NCI-H2171 treated with DMSO at 0.1 percent for 48 hours (cell line): ENCODE data around the gene CLEC18C.
"Not testable (repeated sequence)": the region's sequence is repeated elsewhere in the genome, so short reads cannot be mapped to it uniquely, and the experiment has no call there.

Experiments used
- DNase-seq: peaks from one replicate; lab custom pipeline; 2025; lab: John Stamatoyannopoulos, UW

CLEC18C gene

GRCh38 chr16:70159355-70160348 is 13.9 kb upstream of the CLEC18C start:
- no peak for DNase-seq

DNA sequence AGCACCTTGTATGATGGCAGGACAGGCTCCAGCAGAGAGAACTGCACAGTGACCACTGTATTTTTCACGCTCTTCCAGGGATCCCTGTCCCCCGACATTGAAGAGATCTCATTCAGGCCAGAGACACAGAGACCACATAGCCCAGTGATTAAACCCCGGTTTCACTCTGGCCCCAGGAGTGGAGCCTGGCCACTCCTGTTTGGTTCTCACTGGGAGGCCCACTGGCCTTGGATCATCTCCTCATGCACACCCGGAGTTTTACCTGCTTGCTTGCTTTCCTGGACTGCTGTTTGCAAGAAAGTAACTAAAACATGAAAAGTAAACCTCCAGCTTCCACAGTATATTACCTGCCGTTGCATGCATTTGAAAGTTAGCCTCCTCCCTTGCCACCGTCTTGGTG is 13.2 kb upstream of the CLEC18C start:
- DNase-seq = no peak

- DNase-seq = no peak
Measured at GRCh38 chr16:70160821-70161220, 12.8 kb upstream of the CLEC18C start.

DNA sequence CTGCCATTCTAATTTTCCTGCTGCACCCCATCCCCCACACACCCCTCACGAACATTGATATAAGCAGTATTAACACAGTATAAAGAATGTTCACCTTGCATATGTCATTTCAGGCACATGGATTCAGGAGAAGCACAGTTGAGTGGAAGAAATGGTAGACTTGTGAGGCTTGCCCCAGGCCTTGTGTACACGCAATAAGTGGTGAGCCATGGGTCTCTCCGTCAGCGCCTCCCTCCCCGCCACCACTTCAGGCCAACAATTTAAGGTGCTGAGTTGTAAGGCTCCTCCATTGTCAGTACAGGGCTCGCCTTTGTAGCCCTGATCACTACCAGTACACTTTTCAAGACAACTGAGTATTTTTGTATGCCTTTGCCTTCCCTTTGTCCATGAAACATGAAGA is 12.2 kb upstream of the CLEC18C start:
- DNase-seq = no peak

- DNase-seq = no peak
Measured at GRCh38 chr16:70162041-70162451, 11.5 kb upstream of the CLEC18C start.

DNA sequence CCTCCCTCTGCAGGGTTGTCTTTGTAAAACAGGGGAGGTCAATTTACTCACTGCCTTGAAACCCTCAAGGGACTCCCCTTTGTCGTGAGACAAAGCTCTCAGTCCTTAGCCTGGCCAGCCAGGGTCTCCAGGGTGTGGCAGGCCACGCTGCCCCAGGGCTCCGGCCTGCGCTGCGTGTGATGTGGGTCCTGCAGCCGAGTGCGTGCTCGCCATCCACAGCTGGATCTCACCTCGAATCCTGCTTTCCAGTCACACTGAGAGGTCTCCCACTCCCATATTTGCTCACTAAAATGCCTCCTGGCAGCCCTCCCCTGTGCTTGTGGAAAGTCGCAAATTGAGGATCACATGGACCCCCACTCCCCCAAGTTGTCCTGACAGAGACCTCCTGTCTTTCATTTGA is 10.0 kb upstream of the CLEC18C start:
- DNase-seq = no peak

- DNase-seq = not testable (repeated sequence)
Measured at GRCh38 chr16:70166688-70167087, 6.9 kb upstream of the CLEC18C start.

DNA sequence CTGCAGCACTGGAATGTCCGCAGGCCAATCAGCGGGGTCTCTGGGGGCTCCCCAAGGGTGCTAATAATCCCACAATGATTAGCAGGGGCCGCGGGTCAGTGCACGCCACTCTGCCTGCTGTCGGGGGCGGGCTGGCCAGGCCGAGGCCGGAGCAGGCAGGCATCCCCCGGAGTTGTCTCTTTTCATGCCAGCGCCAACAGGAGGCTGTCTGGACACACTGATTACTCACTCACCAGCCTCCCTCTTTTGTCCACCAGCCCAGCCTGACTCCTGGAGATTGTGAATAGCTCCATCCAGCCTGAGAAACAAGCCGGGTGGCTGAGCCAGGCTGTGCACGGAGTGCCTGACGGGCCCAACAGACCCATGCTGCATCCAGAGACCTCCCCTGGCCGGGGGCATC is 329 bp downstream of the CLEC18C start:
- DNase-seq = not testable (repeated sequence)

DNA sequence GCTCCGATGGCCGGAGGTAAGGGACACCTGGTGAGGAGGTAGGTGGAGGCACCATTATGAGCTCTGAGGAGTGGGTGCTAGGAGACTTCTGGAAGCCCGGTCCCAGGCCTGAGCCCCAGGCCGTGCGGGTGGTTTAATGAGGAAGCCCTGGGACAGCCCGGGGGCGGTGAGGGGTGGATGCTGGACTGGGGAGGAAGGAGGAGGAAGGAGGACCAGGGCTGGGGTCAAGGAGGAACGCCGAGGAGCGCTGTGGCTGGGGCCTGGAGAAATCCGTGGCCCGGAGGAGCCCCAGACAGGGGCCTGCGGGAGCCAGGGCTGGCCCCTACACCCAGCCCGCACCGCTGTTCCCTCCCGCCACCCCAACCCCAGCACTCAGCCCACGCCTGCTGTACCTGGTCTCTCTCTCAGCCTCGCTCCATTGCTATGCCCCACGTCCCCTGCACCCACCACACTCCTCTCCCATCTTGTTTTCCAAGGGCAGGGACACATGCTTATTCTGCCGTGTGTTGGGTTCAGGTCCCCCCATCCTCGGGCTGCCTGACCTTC is 873 bp downstream of the CLEC18C start:
- DNase-seq = not testable (repeated sequence)

DNA sequence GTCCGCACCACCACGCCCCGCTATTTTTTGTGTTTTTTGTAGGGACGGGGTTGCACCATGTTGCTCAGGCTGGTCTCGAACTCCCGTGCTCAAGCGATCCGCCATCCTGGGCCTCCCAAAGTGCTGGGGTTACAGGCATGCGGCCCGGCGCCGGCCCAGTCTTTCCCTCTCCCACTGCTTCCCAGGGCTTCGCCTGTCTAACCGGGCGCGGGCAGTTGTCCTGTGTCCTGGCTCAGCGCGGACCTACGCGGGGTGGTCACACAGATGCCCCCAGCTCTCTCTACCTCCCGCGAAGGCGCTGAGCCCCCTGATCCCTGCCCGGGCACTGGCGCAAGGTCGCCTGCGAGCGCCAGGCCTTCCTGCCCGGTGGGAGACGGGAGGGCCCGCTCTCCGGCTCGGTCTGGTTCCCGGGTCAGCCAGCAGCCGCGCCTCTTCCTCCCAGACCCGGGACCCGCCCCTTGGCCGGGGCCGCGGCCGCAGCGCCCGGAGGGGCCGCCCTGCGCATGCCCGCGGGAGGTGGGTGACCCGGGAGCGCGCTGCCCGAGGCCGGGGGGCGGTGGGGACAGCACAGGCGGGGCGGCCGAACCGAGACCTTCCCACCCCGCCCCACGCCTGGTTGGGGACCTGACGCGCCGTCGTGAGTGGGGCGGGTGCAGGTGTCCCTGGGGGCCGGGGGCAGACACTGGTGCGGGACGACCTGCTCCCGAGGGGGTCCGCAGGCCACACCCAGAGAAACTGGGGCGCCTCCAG is 14.4 kb downstream of the CLEC18C start:
- DNase-seq = not testable (repeated sequence)

GRCh38 chr16:70188608-70188915 is 15.0 kb downstream of the CLEC18C start:
- DNase-seq = not testable (repeated sequence)

- DNase-seq = not testable (repeated sequence)
Measured at GRCh38 chr16:70190574-70190973, 17.0 kb downstream of the CLEC18C start.

DNA sequence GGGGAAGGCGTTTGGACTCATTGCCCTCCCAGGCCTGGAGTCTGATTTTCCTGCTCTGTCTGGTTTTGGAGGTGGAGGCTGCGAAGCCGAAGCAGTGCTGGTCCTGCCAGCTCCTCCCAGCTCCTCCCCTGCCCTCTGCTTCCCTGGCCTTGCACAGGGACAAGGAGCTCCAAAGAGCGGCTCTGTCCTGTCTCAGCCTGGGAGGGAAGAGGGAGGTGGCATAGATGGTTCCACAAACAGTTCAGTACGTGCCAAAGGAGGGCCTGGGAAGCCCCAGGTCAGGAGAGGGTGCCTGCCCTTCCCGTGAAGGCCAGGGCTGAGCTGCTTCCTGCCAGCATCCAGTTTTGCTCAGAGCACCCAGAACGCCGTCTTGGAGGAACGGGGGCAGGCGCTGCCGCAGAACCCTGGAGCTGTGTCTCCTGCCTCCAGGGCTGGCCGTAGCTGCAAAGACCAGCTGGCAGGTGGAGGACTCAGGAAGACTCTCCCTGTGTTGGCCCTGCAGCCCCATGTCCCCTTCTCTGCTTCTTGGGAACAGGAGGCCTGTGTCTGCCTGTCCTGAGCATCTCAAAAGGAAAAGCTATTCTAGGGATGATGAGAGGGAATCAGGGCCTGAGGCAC is 23.2 kb downstream of the CLEC18C start:
- DNase-seq = not testable (repeated sequence)

DNA sequence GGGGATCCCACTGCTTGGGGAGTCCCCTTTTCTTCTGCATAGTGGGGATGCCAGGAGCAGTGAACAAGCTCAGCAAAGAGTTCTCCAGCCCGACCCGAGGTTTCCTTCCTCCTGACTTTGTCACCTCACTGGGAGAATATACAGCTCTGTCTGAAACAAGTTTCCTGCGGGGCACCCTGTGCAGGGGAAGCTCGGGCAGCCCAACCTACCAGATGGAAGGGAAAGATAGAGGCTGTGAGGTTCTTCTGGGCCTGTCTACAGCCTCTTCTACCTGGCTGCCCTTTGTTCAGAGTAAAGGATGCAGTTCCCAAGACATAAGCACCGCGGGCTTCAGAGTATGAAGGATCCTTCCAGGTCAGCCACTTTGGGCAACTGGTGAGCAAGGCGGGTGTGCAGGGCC is 24.0 kb downstream of the CLEC18C start:
- DNase-seq = not testable (repeated sequence)

GRCh38 chr16:70198230-70198629 is 24.6 kb downstream of the CLEC18C start:
- not testable (repeated sequence) for DNase-seq

- DNase-seq = not testable (repeated sequence)
Measured at GRCh38 chr16:70198666-70199065, 25.1 kb downstream of the CLEC18C start.

GRCh38 chr16:70199170-70199569 is 25.6 kb downstream of the CLEC18C start:
- DNase-seq = not testable (repeated sequence)

- DNase-seq = not testable (repeated sequence)
Measured at GRCh38 chr16:70200063-70200462, 26.5 kb downstream of the CLEC18C start.

GRCh38 chr16:70203508-70203907 is 29.9 kb downstream of the CLEC18C start:
- DNase-seq = not testable (repeated sequence)

DNA sequence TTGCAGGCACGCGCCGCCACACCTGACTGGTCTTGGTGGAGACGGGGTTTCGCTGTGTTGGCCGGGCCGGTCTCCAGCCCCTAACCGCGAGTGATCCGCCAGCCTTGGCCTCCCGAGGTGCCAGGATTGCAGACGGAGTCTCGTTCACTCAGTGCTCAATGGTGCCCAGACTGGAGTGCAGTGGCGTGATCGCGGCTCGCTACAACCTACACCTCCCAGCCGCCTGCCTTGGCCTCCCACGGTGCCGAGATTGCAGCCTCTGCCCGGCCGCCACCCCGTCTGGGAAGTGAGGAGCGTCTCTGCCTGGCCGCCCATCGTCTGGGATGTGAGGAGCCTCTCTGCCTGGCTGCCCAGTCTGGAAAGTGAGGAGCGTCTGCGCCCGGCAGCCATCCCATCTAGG is 30.4 kb downstream of the CLEC18C start:
- not testable (repeated sequence) for DNase-seq

DNA sequence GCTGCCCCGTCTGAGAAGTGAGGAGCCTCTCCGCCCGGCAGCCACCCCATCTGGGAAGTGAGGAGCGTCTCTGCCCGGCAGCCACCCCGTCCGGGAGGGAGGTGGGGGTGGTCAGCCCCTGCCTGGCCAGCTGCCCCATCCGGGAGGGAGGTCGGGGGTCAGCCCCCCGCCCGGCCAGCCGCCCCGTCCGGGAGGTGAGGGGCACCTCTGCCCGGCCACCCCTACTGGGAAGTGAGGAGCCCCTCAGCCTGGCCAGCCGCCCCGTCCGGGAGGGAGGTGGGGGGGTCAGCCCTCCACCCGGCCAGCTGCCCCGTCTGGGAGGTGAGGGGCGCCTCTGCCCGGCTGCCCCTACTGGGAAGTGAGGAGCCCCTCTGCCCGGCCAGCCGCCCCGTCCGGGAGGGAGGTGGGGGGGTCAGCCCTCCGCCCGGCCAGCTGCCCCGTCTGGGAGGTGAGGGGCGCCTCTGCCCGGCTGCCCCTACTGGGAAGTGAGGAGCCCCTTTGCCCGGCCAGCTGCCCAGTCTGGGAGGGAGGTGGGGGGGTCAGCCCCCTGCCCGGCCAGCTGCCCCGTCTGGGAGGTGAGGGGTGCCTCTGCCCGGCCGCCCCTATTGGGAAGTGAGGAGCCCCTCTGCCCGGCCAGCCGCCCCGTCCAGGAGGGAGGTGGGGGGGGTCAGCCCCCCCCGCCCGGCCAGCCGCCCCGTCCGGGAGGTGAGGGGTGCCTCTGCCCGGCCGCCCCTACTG is 31.2 kb downstream of the CLEC18C start:
- DNase-seq = not testable (repeated sequence)
